ENCODE data around the gene ZBTB43. TPM values are rescaled to one million over a fixed set of nuclear protein-coding genes. Genes with fewer than 3 reads are reported as not detected.
A peak's percentile ranks its signal among the peaks of the same experiment; 100 is the strongest.

The ZBTB43 gene
- total RNA-seq, 1 donor from 2014 or later: 30.2 TPM

- Histone ChIP-seq H3K4me1 (peaks cover 77% of the 10 kb centered on the region), H3K9me3 (replicated peaks) (no peaks in the 10 kb centered on the region), H3K27ac (replicated peaks) (no peak overlapping the region), H3K4me3 (no peak overlapping the region), H3K36me3 (peaks cover 44% of the 10 kb centered on the region), H3K27me3 (ENCODE audit: low read depth) (no peaks in the 10 kb centered on the region)
- TF ChIP-seq CTCF (IDR thresholded peaks at IDR 0.05; ENCODE audit: borderline replicate concordance): no peak
- no peak for DNase-seq
- intact Hi-C loops (cut with micrococcal nuclease): no loop called here
Observed at GRCh38 chr9:126832440-126832839, 27.6 kb downstream of the ZBTB43 start.

GRCh38 chr9:126833020-126833419 is 28.2 kb downstream of the ZBTB43 start:
- no peaks in the 10 kb centered on the region for H3K9me3 ChIP-seq (replicated peaks)
- no peak for DNase-seq
- H3K36me3 ChIP-seq: peaks cover 39% of the 10 kb centered on the region
- H3K4me1 ChIP-seq: peaks cover 79% of the 10 kb centered on the region
- peak overlapping the region; percentile 5 for H3K4me3 ChIP-seq
- peak overlapping the region; percentile 60 for H3K27ac ChIP-seq (replicated peaks)
- no peaks in the 10 kb centered on the region for H3K27me3 ChIP-seq (ENCODE audit: low read depth)
- TF ChIP-seq CTCF (IDR thresholded peaks at IDR 0.05; ENCODE audit: borderline replicate concordance): no peak
- intact Hi-C loops (cut with micrococcal nuclease): no loop called here

GRCh38 chr9:126833710-126834345 is 29.0 kb downstream of the ZBTB43 start:
- DNase-seq: no peak
- intact Hi-C loops (cut with micrococcal nuclease): no loop called here
- H3K4me3 ChIP-seq: peak overlapping the region; percentile 5
- peak overlapping the region; percentile 60 for H3K27ac ChIP-seq (replicated peaks)
- TF ChIP-seq CTCF (IDR thresholded peaks at IDR 0.05; ENCODE audit: borderline replicate concordance): no peak
- peaks cover 85% of the 10 kb centered on the region for H3K4me1 ChIP-seq
- peaks cover 44% of the 10 kb centered on the region for H3K36me3 ChIP-seq
- no peaks in the 10 kb centered on the region for H3K27me3 ChIP-seq (ENCODE audit: low read depth)
- no peaks in the 10 kb centered on the region for H3K9me3 ChIP-seq (replicated peaks)

- H3K27me3 ChIP-seq (ENCODE audit: low read depth): no peaks in the 10 kb centered on the region
- H3K4me1 ChIP-seq: peaks cover 85% of the 10 kb centered on the region
- peak overlapping the region; percentile 60 for H3K27ac ChIP-seq (replicated peaks)
- DNase-seq: no peak
- intact Hi-C loops (cut with micrococcal nuclease): no loop called here
- no peak for TF ChIP-seq CTCF (IDR thresholded peaks at IDR 0.05; ENCODE audit: borderline replicate concordance)
- no peaks in the 10 kb centered on the region for H3K9me3 ChIP-seq (replicated peaks)
- peaks cover 52% of the 10 kb centered on the region for H3K36me3 ChIP-seq
- H3K4me3 ChIP-seq: peak overlapping the region; percentile 5
Observed at GRCh38 chr9:126834672-126835071, 29.8 kb downstream of the ZBTB43 start.

GRCh38 chr9:126836216-126836615 is 31.4 kb downstream of the ZBTB43 start:
- no peak for TF ChIP-seq CTCF (IDR thresholded peaks at IDR 0.05; ENCODE audit: borderline replicate concordance)
- Histone ChIP-seq H3K4me1 (peaks cover 75% of the 10 kb centered on the region), H3K4me3 (no peak overlapping the region), H3K36me3 (peaks cover 46% of the 10 kb centered on the region), H3K27ac (replicated peaks) (no peak overlapping the region), H3K9me3 (replicated peaks) (no peaks in the 10 kb centered on the region), H3K27me3 (ENCODE audit: low read depth) (no peaks in the 10 kb centered on the region)
- intact Hi-C loops (cut with micrococcal nuclease): no loop called here
- DNase-seq: no peak

Measured in left ventricle myocardium inferior (tissue), 1 donor.